ENCODE measurements around the gene ARAP1. TPM values are rescaled to one million over a fixed set of nuclear protein-coding genes. Genes with fewer than 3 reads are reported as not detected.

Gene ARAP1
- total RNA-seq, 6 experiments from 2014 or later, result 32.9 to 76.7 (median 41.2) TPM

- intact Hi-C loops (cut with DNase I), result no loop called here
- H3K9me3 ChIP-seq, result no peaks in the 10 kb centered on the region
- WGBS (ENCODE audit: insufficient coverage, low coverage, low lambda C conversion rate, missing lambda C conversion rate), result 88% methylated on average over 4 of the region's 5 CpGs
- H3K27me3 ChIP-seq, result no peaks in the 10 kb centered on the region
- no peak overlapping the region for H3K27ac ChIP-seq
- TF ChIP-seq CTCF (IDR thresholded peaks at IDR 0.05), result no peak
- no peak for TF ChIP-seq POLR2A (IDR thresholded peaks at IDR 0.05)
- H3K36me3 ChIP-seq, result no peaks in the 10 kb centered on the region
- no peak for ATAC-seq
- no peaks in the 10 kb centered on the region for H3K4me1 ChIP-seq
- no peak for DNase-seq
- H3K4me3 ChIP-seq, result no peak overlapping the region
Observed at GRCh38 chr11:72730243-72730642, 22.0 kb downstream of the ARAP1 start.

- Histone ChIP-seq H3K9me3 (no peaks in the 10 kb centered on the region), H3K4me1 (peaks cover 0 to 19% (median 8%) of the 10 kb centered on the region in 4 donors), H3K27me3 (no peaks in the 10 kb centered on the region), H3K27ac (no peak overlapping the region), H3K36me3 (no peaks in the 10 kb centered on the region), H3K4me3 (no peak overlapping the region)
- no peak for DNase-seq
- WGBS (ENCODE audit: insufficient coverage, low coverage, low lambda C conversion rate, missing lambda C conversion rate), result 43% methylated on average over 1 of the region's 4 CpGs
- ATAC-seq, result no peak
- intact Hi-C loops (cut with DNase I), result loop anchor here (5.0 to 10.0 kb wide), 3 partner anchors 47 to 65 kb away; partner anchors contain the start of gene STARD10 (in 1 of the 2)
- TF ChIP-seq CTCF (IDR thresholded peaks at IDR 0.05), result no peak
- TF ChIP-seq POLR2A (IDR thresholded peaks at IDR 0.05), result no peak
Observed at GRCh38 chr11:72727521-72727920, 24.7 kb downstream of the ARAP1 start.

GRCh38 chr11:72726266-72727220, 25.7 kb downstream of the ARAP1 start:
- Histone ChIP-seq H3K36me3 (no peaks in the 10 kb centered on the region), H3K27me3 (no peaks in the 10 kb centered on the region), H3K9me3 (no peaks in the 10 kb centered on the region), H3K4me3 (no peak overlapping the region), H3K4me1 (peaks cover 0 to 20% (median 8%) of the 10 kb centered on the region in 4 donors), H3K27ac (no peak overlapping the region)
- DNase-seq (no peak), ATAC-seq (no peak)
- WGBS (ENCODE audit: insufficient coverage, low coverage, low lambda C conversion rate, missing lambda C conversion rate), result 91% methylated on average over 10 of the region's 40 CpGs
- TF ChIP-seq POLR2A (IDR thresholded peaks at IDR 0.05), result no peak
- no peak for TF ChIP-seq CTCF (IDR thresholded peaks at IDR 0.05)
- intact Hi-C loops (cut with DNase I), result loop anchor here (5.0 to 10.0 kb wide), 3 partner anchors 48 to 66 kb away; partner anchors contain the start of gene STARD10 (in 1 of the 2)

GRCh38 chr11:72725724-72726028, 26.5 kb downstream of the ARAP1 start:
- intact Hi-C loops (cut with DNase I), result loop anchor here (5.0 to 10.0 kb wide), 3 partner anchors 49 to 67 kb away; partner anchors contain the start of gene STARD10 (in 1 of the 2)
- TF ChIP-seq CTCF (IDR thresholded peaks at IDR 0.05), result no peak
- TF ChIP-seq POLR2A (IDR thresholded peaks at IDR 0.05), result no peak
- H3K4me1 ChIP-seq, result peaks cover 0 to 26% (median 11%) of the 10 kb centered on the region in 4 donors
- ATAC-seq (no peak), DNase-seq (no peak)
- H3K27ac ChIP-seq, result no peak overlapping the region
- no peaks in the 10 kb centered on the region for H3K27me3 ChIP-seq
- H3K4me3 ChIP-seq, result no peak overlapping the region
- 75% methylated on average over 1 of the region's 4 CpGs for WGBS (ENCODE audit: insufficient coverage, low coverage, low lambda C conversion rate, missing lambda C conversion rate)
- no peaks in the 10 kb centered on the region for H3K9me3 ChIP-seq
- no peaks in the 10 kb centered on the region for H3K36me3 ChIP-seq
